Right lobe of liver (tissue), 6 donors: ENCODE results near the gene MEGF8. TPM values are rescaled to one million over a fixed set of nuclear protein-coding genes. Genes with fewer than 3 reads are reported as not detected.
"Not testable (repeated sequence)": the region's sequence is repeated elsewhere in the genome, so short reads cannot be mapped to it uniquely, and the experiment has no call there.

Experiments used
- ATAC-seq, 4 donors: fragments of 200-7000 bp; cut with Tn5 transposase; one replicate each; pipeline ENCODE4 v1.9.1; 2020; ENCODE audit warnings: mild to moderate bottlenecking in 4 of 4, moderate library complexity in 4 of 4
- DNase-seq, 3 donors: peaks; one replicate each; pipeline ENCODE4 v3.0.0-alpha.2; 2020
- H3K27ac ChIP-seq, 3 donors: fragments of 200-600 bp; one replicate each; pipeline ENCODE4 v1.8.0; 2022
- H3K27me3 ChIP-seq, 2 donors: fragments of 200-600 bp; one replicate each; pipeline ENCODE4 v1.8.0; 2022
- H3K36me3 ChIP-seq, 4 donors: fragments of 200-600 bp; sonication (generic) in 1 of 4; one replicate each; pipeline versions ENCODE4 v1.5.1 to v1.8.0; 2017 to 2022; ENCODE audit warnings: control low read depth in 1 of 4
- H3K4me1 ChIP-seq, 4 donors: fragments of 200-600 bp; sonication (generic) in 1 of 4; one replicate each; pipeline versions ENCODE4 v1.5.1 to v1.8.0; 2017 to 2022; ENCODE audit warnings: control low read depth in 1 of 4
- H3K4me3 ChIP-seq, 3 donors: fragments of 200-600 bp; one replicate each; pipeline ENCODE4 v1.8.0; 2022
- H3K9me3 ChIP-seq, 4 donors: fragments of 200-600 bp; sonication (generic) in 1 of 4; one replicate each; pipeline versions ENCODE4 v1.5.1 to v1.8.0; 2017 to 2022; ENCODE audit warnings: control low read depth in 1 of 4
- CTCF ChIP-seq, 4 donors: fragments of 200-600 bp in 3 of 4; fragments of 450-650 bp in 1 of 4; IDR thresholded peaks; one replicate each; pipeline versions ENCODE4 v1.5.1 to v1.8.0; 2016 to 2022; ENCODE audit warnings: antibody characterized with exemption in 4 of 4, mild to moderate bottlenecking in 2 of 4
- POLR2A ChIP-seq: fragments of 450-650 bp; IDR thresholded peaks from one replicate; pipeline ENCODE4 v1.6.1; 2017; ENCODE audit warnings: antibody characterized with exemption, mild to moderate bottlenecking
- WGBS: methylation state at CpG from one replicate; pipeline ENCODE4 v1.1.6; 2018; ENCODE audit warnings: low coverage, low lambda C conversion rate; ENCODE audit not compliant: insufficient coverage; ENCODE audit errors: missing lambda C conversion rate; 5-methylcytosine and 5-hydroxymethylcytosine counted together
- intact Hi-C, 2 donors: fragments of 100-400 bp; cut with DNase I; formaldehyde crosslinking; loops; one replicate each; pipeline versions ENCODE4 v1.11.2 to v1.14.1; 2022
- total RNA-seq, 6 experiments: library from RNA; depleted of rRNA in 2 of 6; stranded (reverse); fragments of >200 nt in 2 of 6; fragmentation: NEBNext Ultra II Directional in 3 of 6; extraction: Animal tissue kit (Norgen Biotek cat#: 25700) in 3 of 6; gene quantifications; one replicate each; pipeline versions ENCODE4 v1.1.0 to v1.2.4, GENCODE V29; 2016 to 2023
- donor health status: DM: no; HTN: yes; CAD: no.
- donor health status: DM: no; HTN: no; CAD: no.
- donor health status: DM: no; HTN: no; CAD: no.
- donor health status: DM: no; HTN: yes; CAD: no.
- donor health status: DM: no; HTN: yes; CAD: no.

Gene MEGF8
- total RNA-seq, 6 experiments from 2014 or later = 5.5 to 11.0 (median 8.7) TPM

GRCh38 chr19:42335374-42335936 lies 10.0 kb downstream of the MEGF8 start:
- no peaks in the 10 kb centered on the region for H3K4me1 ChIP-seq
- TF ChIP-seq CTCF (IDR thresholded peaks at IDR 0.05) (no peak), POLR2A (no peak)
- 86% methylated on average over 6 of the region's 7 CpGs for WGBS
- no peaks in the 10 kb centered on the region for H3K36me3 ChIP-seq
- DNase-seq = no peak
- intact Hi-C loops = no loop called here
- no peak overlapping the region for H3K27ac ChIP-seq
- no peak for ATAC-seq
- H3K27me3 ChIP-seq = no peaks in the 10 kb centered on the region
- H3K9me3 ChIP-seq = no peaks in the 10 kb centered on the region
- H3K4me3 ChIP-seq = no peak overlapping the region

GRCh38 chr19:42335971-42336370 lies 10.5 kb downstream of the MEGF8 start:
- Histone ChIP-seq H3K4me1 (no peaks in the 10 kb centered on the region), H3K4me3 (no peak overlapping the region), H3K27ac (no peak overlapping the region), H3K27me3 (no peaks in the 10 kb centered on the region), H3K9me3 (no peaks in the 10 kb centered on the region), H3K36me3 (no peaks in the 10 kb centered on the region)
- no peak for TF ChIP-seq POLR2A
- no peak for TF ChIP-seq CTCF (IDR thresholded peaks at IDR 0.05)
- intact Hi-C loops = no loop called here
- no peak for DNase-seq
- ATAC-seq = no peak
- 100% methylated on average over 5 of the region's 19 CpGs for WGBS

GRCh38 chr19:42339126-42339860 lies 13.9 kb downstream of the MEGF8 start:
- H3K4me3 ChIP-seq, ATAC-seq, intact Hi-C loops, DNase-seq, H3K9me3 ChIP-seq, H3K36me3 ChIP-seq, H3K27ac ChIP-seq, H3K27me3 ChIP-seq, H3K4me1 ChIP-seq: not testable (repeated sequence)
- 91% methylated on average over 7 of the region's 7 CpGs for WGBS

- H3K4me3 ChIP-seq, H3K4me1 ChIP-seq, ATAC-seq, H3K27ac ChIP-seq, H3K9me3 ChIP-seq, intact Hi-C loops, H3K36me3 ChIP-seq, DNase-seq, H3K27me3 ChIP-seq: not testable (repeated sequence)
- WGBS = 90% methylated on average over 3 of the region's 4 CpGs
Observed at GRCh38 chr19:42339922-42340321, 14.5 kb downstream of the MEGF8 start.

- ATAC-seq = peak in 1 of 4 donors; percentile 34
- intact Hi-C loops = no loop called here
- no peaks in the 10 kb centered on the region for H3K36me3 ChIP-seq
Observed at GRCh38 chr19:42343344-42344110, 18.1 kb downstream of the MEGF8 start.

More at GRCh38 chr19:42343344-42344110, 18.1 kb downstream of the MEGF8 start:
- Histone ChIP-seq H3K9me3 (no peaks in the 10 kb centered on the region), H3K27ac (no peak overlapping the region), H3K27me3 (no peaks in the 10 kb centered on the region), H3K4me3 (no peak overlapping the region), H3K4me1 (no peaks in the 10 kb centered on the region)
- TF ChIP-seq CTCF (IDR thresholded peaks at IDR 0.05) = no peak
- TF ChIP-seq POLR2A = no peak
- 86% methylated on average over 2 of the region's 17 CpGs for WGBS
- no peak for DNase-seq
